AML-193 (cell line): Measurements from ENCODE around the gene PACC1.
A peak's percentile ranks its signal among the peaks of the same experiment; 100 is the strongest.

Source experiments
- DNase-seq, 2 experiments: peaks; one replicate each; lab custom pipeline; 2025; lab: John Stamatoyannopoulos, UW

PACC1 gene

GRCh38 chr1:212437179-212437798, 22.6 kb upstream of the PACC1 start:
- DNase-seq = no peak

- DNase-seq = no peak
These were observed 20.3 kb upstream of the PACC1 start for GRCh38 chr1:212434992-212435391.

GRCh38 chr1:212433577-212434462, 19.1 kb upstream of the PACC1 start:
- DNase-seq = no peak

DNA sequence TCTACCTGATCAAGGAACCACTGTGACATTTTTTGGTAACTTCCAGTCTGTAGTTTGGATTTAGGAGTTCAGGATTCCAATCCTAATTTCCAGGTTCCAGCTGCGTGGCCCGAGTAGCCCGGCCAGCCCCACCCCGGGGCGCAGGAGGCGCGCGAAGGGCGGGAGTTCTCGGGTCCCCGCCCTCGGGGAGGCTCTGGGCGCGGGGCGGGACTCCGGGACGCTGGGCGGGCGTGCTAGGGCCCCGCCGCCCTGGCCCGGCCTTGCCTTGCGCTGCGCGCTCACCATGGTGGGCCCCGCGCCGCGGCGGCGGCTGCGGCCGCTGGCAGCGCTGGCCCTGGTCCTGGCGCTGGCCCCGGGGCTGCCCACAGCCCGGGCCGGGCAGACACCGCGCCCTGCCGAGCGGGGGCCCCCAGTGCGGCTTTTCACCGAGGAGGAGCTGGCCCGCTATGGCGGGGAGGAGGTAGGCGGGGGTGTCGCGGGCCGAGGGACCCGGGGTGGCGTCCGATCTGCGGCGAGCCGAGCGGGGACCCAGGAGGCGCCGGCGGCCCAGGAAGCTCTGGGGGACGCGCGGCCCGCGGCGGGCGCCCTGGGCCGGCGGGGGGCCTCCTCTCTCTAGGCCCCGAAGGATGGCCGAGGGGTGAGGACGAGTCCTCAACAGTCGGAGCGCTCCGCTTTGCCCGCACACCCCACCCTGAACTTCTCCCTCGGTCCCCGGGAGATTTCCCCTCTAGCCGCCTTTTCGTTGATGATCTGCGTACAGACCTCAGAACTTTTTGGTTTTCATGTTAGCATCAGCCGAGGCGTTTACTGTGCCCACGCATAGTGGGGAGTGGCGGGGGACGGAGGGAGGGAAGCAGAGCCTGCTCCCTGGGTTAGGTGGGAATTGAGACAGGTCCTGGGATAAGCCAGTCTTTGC, 18.2 kb upstream of the PACC1 start, which contains the start of gene NENF:
NENF (plus strand) TSS at position 260 of the 916 bp plus-strand sequence; CDS start at position 284, 24 bp downstream.
- DNase-seq = peak; percentile 51 to 73

GRCh38 chr1:212432272-212432660, 17.6 kb upstream of the PACC1 start:
- no peak for DNase-seq

- DNase-seq = no peak
These were observed 17.0 kb upstream of the PACC1 start for GRCh38 chr1:212431644-212432043.

DNA sequence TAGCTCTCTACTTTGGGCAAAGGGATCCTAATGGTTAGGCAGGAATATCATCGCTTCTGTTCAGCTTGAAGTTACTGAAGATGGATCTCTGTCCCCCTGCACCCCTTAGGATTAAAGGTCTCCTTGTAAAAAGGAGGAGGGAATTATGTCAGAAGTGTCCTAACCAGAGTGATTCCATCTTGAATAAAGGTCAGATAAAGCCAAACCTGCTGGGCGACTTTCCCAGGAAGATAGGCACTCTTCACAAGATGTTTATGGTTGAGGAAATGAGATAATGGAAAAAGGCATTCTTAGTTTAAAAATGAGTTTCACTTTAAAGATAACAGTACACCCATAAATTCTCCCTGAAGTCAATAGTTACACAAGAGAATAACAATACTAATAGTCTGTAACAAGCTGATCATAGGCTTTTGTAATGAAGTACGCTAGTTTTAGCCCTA, 16.3 kb upstream of the PACC1 start:
- no peak for DNase-seq

GRCh38 chr1:212430416-212430815, 15.7 kb upstream of the PACC1 start:
- DNase-seq = no peak

GRCh38 chr1:212428496-212428895, 13.8 kb upstream of the PACC1 start:
- peak; percentile 53 to 54 for DNase-seq

GRCh38 chr1:212423879-212424278, 9.2 kb upstream of the PACC1 start:
- no peak for DNase-seq

GRCh38 chr1:212421165-212421564, 6.5 kb upstream of the PACC1 start:
- DNase-seq = no peak

DNA sequence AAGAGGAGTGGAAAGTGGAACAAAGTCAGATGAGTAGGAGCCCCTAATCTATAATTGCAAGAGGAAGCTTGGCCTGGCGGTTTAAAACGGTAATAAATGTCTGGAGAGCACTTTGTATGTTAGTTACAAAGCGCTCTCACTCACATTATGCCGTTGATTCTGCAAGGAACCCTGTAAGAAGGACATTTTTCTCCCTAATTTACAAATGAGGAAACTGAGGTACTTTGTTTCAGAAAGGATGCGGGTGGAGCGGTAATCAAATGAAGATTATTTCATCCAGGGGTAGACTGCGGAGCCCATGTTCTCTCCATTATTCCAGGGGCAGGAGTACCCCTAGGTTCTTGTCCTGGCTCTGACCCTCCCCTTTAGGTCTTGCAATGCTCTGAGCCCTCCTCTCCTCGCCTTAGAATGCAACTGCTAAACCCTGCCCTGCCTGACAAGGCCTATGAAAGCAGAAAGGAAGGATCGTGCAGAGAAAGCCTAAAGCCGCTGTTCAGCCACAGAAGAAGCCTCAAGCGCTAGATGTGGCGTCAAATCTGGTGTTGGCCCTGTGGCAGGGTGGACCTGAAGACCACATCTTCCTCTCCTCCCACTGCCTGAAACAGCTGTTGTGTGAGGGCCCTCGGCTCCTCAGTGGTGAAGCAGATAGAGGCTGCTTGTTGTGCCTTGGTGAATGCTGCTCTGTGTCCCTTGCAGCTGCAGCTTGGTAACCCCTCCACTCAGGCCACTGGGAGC, 588 bp upstream of the PACC1 start:
- DNase-seq = peak; percentile 21 to 47

DNA sequence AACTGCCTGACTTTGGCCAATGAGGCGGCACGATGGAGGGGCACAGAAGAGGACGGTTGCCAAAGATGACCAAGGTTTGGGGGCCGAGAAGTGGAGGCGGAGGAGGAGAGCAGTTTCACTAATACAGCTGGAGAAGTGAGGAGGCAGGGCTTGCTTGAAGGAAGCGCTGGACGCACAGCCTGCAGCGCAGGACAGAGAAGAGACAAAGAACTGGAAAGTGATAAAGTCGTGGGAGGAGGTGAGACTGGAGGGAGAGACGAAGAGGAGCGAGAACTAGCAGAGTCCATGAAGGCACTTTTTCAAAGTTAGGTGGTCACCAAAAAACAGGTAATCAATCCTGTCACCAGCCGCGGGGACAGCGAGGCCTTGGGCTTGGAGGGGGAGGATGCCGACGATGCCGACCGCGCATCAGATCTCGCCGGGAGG, 771 bp downstream of the PACC1 start:
- peak; percentile 11 to 25 for DNase-seq

DNA sequence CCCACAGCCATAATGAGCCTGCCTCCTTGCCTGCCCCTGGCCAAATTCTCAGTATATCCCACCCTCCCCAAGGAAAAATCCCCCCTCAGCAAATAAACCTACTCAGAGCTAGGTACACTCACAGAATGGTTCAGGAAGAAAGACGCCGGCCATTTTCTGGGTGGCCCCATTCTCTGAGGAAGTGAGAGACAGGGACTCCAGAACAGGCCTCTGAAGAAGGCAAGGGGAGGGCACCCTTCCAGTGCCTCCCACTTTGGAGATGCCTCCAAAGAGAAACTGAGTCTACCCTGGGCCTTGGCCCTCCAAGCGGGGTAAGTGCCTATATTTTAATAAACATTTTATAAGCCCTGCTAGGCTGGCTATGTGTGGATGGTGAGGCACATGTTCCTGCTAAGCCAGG, 2.3 kb downstream of the PACC1 start:
- no peak for DNase-seq

DNA sequence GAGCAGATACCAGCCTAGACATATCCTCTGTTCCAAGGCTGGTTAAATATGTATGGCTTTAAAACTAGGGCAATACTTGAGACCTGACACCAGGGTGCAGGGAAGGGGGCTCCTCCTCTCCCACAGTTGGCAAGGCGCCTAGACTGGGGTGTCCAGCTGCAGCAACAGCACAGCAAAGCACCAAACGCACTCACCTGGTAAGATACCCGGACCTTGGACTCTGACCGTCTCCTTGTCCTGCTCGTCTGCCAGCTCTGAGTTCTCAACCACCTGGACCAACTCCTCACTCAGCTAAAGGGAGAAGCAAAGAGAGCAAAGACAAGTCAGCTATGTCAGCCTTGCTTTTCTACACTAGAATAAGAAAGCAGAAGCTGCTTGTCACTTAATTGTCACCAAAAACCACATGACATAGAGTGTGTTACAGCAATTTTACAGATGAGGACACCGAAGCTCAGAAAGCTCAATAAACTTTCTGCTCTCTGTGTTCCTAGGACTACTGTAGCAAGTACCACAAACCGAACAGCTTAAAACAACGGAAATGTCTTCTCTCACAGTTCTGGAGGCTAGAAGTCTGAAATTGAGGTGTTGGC, 4.4 kb downstream of the PACC1 start:
- DNase-seq = peak; percentile 10 to 14

DNA sequence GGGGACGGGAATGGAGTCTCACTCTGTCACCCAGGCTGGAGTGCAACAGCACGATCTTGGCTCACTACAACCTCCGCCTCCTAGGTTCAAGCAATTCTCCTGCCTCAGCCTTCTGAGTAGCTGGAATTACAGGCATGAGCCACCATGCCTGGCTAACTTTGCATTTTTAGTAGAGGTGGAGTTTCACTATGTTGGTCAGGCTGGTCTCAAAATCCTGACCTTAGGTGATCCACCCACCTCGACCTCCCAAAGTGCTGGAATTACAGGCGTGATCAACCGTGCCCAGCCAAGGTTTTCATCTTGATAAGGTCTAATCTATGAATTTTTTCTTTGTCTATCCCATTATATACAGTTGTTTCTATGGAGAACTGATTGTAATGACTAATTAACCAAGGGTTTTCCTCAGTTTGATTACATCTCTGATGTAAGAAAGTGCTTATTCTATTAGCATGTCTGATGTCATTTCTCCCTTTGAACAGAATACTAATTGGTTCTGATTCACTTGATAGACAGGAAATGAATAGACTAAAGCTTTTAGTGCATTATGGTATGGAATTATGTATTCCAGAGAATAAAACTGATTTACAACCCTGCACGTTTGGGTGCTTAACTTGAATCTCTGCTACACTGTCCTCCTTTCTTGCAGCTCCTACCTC, 11.9 kb downstream of the PACC1 start:
- no peak for DNase-seq

- DNase-seq = no peak
These were observed 12.7 kb downstream of the PACC1 start for GRCh38 chr1:212401838-212402582.

DNA sequence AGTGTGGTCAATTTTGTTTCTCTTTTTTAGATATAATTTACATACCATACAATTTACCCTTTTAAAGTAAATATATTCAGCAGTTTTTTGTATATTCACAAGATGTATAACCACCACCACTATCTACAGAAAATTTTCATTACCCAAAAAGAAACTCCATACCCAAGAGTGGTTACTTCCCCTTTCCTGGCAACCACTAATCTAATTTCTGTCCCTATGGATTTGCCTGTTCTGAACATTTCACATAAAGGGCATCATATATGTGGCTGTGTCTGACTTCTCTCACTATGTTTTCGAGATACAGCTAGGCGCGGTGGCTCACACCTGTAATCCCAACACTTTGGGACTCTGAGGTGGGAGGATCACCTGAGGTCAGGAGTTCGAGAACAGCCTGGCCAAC, 13.6 kb downstream of the PACC1 start:
- no peak for DNase-seq

GRCh38 chr1:212397171-212397570, 17.5 kb downstream of the PACC1 start:
- DNase-seq = no peak

DNA sequence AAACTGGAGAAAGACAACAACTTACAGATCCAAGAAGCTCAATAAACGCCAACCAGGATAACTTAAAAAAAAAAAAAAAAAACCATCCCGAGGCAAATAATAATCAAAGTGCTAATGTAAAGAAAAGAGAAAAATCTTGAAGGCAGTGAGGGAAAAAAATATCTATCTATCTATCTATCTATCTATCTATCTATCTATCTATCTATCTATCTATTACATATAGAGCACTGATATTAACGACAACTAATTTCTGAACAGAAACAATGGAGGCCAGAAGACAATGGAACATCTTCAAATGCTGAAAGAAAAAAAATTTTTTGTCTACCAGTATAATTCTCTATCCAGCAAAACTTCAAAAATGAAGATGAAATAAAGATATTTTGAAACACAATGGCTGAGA, 18.0 kb downstream of the PACC1 start:
- no peak for DNase-seq
